ENCODE measurements around the gene RNF182.

DNA sequence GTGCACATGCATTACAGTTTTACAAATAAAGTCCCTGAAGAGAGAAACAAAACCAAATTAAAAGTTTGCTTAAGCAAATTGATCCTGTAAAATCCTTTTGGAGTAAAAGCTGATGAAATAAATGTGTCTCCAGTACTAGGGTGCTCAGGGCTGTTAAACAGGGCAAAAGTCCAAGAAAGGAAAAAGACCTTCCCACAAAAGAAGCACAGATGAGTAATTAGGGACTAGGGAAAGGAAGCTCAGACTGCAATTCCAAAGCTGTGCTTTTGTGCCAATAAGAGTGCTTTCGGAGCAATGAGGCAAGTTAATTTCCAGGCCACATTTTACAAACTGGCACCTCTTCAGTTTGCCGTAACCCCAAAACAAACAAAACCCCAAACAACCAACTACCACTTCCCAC is 10.4 kb upstream of the RNF182 start:
- no peak for TF ChIP-seq POLR2A (IDR thresholded peaks at IDR 0.05)
- TF ChIP-seq, protein P1, sequence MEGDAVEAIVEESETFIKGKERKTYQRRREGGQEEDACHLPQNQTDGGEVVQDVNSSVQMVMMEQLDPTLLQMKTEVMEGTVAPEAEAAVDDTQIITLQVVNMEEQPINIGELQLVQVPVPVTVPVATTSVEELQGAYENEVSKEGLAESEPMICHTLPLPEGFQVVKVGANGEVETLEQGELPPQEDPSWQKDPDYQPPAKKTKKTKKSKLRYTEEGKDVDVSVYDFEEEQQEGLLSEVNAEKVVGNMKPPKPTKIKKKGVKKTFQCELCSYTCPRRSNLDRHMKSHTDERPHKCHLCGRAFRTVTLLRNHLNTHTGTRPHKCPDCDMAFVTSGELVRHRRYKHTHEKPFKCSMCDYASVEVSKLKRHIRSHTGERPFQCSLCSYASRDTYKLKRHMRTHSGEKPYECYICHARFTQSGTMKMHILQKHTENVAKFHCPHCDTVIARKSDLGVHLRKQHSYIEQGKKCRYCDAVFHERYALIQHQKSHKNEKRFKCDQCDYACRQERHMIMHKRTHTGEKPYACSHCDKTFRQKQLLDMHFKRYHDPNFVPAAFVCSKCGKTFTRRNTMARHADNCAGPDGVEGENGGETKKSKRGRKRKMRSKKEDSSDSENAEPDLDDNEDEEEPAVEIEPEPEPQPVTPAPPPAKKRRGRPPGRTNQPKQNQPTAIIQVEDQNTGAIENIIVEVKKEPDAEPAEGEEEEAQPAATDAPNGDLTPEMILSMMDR (IDR thresholded peaks at IDR 0.05) = no peak

Measured in body of pancreas (tissue), 4 donors.